Renal cortex interstitium (tissue), 11 donors: Measurements from ENCODE around the gene FPR1. TPM values are rescaled to one million over a fixed set of nuclear protein-coding genes. Genes with fewer than 3 reads are reported as not detected.
"Not testable (repeated sequence)": the region's sequence is repeated elsewhere in the genome, so short reads cannot be mapped to it uniquely, and the experiment has no call there.

ENCODE experiments used
- DNase-seq, 11 donors: peaks; one replicate each; pipeline ENCODE4 v3.0.0-alpha.2; 2013; ENCODE audit warnings: low read depth in 9 of 11, low spot score in 4 of 11; ENCODE audit errors: extremely low read depth in 1 of 11
- polyA plus RNA-seq, 3 donors: library from polyadenylated mRNA; unstranded; fragments of 120-200 nt; gene quantifications; one replicate each; pipeline ENCODE4 v1.2.1, GENCODE V29; 2013; ENCODE audit not compliant: insufficient read length in 3 of 3

Gene FPR1
- polyA plus RNA-seq, 3 donors = 1.2 to 5.0 (median 1.5) TPM

DNA sequence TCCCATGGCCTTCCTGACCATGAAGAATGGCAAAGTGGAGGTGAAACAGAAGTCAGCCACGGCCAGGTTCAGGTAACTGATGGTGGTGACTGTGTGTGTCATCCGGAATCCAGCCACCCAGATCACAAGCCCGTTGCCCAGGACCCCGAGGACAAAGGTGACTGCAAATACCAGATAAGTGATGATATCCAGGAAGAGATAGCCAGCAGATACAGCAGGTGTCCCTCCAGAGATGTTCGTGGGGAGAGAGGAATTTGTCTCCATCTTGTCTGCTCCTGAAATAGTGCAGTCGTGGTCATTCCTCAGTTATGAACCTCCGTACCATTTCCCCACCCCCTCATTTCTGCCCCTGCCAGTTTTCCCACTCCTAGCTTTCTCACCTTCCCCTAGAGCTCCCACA, 4.9 kb downstream of the FPR1 start:
- no peak for DNase-seq

DNA sequence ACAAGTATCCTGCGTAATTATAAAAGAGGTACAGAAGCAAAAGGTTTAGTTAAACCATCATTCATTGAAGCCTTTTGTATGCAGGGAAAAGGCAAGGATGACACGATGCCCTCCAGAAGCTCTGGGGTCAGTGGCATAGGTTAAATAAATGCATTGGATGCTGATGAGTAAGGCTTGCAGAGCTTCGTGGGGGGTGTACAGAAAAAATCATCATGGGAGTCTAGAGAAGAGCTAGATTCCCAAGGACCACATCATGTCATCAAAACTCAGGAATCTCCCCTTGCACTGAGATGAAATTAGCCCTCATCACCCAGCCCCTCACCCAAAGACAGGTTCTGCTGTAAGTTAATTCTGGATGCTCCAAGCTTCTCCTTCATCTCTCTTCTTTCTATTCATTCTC, 8.3 kb downstream of the FPR1 start:
- DNase-seq = no peak

DNA sequence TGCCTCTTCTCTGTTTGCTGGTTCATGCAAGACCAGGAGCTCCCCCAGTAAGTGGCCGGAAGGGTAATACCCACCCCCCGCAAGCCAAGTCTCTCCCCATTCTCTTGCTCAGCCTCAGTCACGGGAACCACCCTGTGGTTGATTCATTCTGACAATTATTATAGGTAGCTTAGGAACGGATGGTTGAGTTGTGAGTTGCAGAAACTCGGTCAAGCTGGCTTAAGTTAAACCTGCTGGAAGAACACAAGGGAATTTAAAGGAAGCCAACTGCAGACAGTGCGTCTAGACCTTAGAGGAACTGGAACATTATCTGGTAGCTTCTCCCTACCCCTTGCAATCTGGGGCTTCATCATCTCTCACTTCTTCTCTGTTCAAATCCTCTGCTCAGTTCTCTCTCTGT, 8.9 kb downstream of the FPR1 start:
- DNase-seq = no peak

DNA sequence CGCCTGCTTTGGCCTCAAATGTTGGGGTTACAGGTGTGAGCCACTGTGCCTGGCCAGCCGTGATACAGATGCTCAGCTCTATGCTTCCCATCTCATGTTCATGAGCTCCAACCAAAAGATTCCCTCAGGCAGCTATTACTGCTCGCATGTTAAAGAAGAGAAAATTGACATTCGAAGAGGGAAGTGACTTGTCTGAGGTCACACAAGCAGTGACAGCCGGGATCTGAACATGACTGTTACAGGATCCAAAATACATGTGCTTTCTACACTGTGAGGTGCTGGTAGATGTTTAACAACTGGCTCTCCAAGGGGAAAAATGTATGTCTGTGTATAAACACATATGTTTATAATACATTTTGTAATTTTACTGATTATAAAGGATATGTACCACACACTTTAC, 11.3 kb downstream of the FPR1 start:
- DNase-seq = no peak

DNA sequence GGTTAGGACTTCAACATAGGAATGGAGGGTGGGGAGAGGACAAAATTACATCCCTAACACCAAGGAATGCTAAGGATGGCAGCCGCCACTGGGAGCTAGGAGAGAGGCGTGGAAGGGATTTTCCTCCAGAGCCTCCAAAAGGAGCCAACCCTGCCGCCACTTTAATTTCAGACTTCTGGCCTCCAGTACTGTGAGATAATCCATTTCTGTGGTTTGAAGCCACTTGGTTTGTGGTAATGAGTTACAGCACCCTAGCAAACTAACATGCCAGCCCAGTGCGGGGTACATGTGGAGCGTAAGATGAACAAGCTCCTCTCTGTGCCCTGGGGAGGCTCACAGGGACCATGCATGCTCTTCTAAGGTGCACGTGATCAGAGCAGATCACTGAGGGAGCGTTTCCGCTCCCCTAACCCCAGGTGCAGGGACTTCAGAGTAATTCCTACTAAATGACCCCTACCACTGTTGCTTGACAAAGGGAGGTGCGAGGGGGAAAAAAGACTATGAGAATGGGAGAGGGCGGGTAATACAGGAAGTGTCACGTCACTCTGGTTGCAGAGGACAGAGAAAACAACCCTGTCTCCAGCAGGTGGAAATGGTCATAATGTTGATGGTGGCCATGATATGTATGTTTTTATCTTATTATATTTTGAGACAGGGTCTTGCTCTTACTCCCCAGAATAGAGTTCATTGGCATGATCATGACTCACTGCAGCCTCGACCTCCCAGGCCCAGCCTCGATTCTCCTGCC, 12.0 kb downstream of the FPR1 start:
- no peak for DNase-seq

DNA sequence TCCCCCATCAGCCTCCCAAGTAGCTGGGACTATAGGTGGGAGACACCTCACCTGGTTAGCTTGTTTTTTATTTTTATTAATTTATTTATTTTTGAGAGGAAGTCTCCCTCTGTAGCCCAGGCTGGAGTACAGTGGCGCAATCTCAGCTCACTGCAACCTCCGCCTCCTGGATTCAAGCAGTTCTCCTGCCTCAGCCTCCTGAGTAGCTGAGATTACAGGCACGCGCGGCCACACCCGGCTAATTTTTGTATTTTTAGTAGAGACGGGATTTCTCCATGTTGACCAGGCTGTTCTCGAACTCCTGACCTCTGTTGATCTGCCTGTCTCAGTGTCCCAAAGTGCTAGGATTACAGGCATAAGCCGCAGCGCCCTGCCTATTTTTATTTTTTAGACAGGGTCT, 13.2 kb downstream of the FPR1 start:
- DNase-seq = not testable (repeated sequence)

DNA sequence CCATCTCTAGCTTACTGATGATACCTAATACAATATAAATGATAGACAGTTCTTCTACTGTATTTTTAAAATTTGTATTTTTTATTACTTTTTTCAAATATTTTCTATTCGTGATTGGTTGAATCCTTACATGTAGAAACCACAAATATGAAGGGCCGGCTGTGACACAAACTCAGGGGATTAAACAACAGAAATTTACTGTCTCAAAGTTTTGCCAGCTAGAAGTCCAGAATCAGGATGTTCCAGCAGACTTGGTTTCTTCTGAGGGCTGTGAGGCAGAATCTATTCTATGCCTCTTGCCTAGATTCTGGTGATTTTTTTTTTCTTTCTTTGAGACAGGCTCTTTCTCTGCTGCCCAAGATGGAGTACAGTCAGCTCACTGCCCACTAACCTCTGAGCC, 13.8 kb downstream of the FPR1 start:
- no peak for DNase-seq

DNA sequence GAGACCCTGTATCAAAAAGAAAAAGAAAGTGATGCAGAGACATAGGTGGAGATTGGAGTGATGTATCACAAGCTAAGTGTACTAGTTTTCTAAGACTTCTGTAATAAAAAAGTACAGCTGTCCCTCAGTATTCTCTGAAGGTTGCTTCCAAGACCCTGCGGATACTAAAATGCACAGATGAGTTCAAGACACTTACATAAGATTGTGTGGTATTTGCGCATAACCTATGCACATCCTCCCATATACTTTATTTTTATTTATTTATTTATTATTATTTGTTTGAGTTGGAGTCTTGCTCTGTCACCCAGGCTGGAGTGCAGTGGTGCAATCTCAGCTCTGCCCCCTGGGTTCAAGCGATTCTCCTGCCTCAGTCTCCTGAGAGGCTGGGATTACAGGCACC, 14.3 kb downstream of the FPR1 start:
- no peak for DNase-seq

DNA sequence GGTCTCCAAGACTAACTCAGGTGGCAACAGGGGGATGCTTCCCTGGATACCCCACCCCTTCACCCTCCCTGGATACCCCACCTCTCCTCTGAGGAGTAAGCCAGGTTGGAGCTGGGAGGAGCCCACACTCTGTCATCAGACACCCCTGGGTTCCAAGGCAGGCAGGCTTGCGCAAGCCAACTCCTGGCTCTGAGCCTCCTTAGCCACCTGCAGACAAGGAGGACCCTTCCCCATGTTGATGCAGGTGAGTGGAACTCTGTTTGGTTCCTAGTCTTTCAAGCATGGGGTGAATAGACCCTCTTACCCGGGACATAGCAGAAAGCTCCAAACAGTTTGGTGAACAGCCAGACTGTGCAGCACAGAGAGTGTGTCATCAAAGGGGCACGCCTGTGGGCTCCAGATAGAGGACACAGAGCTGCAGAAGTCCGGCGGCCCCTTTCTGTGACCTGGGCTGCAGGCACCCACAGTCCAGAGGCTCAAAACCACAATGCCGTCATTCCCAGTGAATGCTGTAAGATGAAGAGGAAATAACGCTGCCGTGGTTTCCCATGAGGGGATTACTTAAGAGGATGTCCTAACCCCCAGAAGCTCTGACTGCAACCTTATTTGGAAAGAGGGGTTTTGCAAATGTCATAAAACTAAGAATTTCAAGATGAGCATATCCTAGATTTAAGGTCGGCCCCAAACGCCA, 15.8 kb downstream of the FPR1 start:
- DNase-seq = no peak

DNA sequence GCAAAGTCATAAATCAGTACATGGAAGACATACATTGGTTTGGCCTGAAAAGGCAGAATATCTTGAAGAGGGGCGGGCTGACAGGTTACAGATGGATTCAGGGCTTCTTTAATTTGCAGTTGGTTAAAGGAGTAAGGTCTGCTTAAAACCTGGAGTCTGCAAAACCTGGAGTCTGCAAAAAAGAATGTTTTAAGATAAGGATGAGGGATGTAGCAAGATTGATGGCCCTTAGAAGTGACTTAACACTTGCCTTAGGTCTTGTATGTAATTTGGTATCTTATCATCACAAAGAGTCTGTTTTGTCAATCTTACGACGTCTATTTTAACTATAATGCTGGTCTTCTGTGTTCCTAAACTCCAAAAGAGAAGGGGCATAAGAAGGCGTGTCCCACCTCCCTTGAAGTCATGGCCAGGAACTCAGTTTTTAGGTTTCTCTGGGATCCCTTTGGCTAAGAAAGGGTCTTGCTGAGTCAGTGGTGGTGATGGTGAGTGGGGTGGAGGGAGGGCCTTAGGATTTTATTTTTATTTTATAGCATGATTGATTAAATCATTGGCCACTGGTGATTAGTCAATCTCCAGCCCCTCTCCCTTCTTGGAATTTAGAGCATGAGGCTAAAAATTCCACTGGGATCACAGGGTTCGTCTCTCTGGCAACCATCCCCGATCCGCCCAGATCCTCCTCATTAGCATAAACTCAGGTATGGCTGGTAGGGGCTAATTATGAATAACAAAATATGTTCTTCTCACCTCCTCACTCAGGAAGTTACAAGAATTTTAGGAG, 17.7 kb downstream of the FPR1 start:
- DNase-seq = no peak

DNA sequence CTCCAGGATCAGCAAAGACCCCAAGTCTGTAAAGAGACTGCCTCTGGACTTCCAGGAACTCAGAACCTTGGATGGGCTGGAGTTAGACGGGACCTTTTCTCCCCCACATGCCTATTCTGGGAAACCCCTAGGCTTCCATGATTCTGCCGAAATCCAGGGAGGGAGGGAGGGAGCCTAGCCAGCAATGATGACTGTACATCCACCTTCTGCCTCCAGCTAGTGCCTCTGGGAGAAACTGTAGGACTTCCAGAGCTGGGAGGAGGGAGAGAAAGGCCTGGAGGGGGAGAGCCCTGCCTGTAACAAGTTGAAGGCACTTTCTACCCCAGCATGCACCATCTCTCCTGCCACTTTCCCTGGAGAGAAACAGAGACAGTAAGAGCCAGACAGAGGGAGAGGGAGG, 21.9 kb downstream of the FPR1 start:
- DNase-seq = no peak

DNA sequence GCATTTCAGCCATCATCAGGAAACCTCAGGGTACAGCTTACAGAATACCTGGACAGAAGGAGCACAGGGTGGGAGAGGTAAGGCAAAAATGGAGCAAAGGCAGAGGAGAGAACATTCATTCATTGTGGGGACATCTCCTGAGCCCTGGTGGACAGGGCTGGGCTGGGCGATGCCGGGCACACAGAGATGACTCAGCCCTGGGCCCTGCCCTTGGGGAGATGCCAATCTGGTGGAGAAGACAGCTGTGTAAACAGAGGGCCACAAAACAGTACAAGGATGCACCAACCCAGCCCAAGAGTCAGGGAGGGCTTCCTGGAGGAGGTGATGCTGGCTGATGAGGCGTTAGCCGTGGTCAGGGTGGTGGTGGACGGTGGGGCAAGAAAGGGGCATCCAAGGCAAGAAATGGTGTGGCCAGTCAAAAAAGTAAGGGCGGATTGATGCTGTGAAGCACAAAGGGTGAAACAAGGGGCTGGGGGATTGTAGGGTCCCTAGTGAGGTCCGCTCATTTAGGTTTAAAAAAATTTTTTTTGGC, 24.3 kb downstream of the FPR1 start:
- no peak for DNase-seq

DNA sequence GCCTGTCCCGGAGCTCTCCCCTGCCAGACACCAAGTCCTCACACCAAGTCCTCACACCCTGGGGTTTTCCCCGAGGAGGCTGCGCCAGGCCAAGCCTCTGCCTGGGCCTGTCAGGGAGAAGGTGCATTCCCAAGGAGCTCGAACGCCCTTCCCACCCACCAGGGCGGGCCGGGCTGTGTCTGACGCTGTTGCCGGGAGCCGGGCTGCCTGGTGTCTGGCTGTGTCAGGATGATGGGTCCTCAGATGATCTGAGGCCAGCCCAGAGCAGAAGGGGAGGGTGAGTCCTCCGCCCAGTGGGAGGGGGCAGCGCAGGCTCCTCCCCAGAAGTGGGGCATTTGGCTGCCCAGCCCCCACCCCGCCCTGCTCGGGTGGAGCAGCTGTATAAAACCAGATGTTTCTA, 25.6 kb downstream of the FPR1 start:
- no peak for DNase-seq

DNA sequence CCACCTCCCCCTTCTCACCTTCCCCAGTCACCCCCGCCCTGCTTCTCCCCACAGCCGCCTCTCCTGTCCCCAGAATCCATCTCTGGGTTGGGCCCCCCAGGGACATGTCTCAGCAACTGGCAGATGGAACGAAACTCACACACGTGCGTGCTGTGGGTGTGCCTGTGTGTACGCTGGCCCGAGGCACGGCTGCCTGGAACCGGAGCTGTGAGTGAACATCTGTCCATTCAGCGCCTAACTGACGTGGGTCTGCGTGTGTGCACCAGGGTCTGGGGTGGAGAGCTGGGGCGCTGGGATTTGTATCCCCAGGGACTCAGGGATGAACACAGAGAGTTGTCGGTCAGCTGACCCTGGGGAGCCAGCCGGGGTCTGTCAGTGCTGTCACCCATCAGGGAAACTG, 27.1 kb downstream of the FPR1 start:
- no peak for DNase-seq

DNA sequence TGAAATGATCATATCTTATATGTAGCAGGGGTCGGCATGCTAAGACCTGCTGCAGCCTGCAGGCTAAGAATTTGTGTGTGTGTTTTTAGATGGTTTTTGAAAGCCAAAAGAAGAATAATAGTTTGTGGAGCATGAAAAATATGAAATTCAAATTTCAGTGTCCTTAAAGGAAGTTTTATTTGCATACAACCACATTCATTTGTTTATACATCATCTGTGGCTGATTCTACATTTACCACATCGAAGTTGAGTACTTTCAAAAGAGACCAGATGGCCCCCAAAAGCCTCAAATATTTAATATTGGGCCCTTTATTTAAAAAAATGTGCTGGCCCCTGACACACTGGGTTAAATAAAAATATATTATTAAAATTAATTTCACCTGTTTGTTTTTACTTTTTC, 29.2 kb downstream of the FPR1 start:
- DNase-seq = no peak

DNA sequence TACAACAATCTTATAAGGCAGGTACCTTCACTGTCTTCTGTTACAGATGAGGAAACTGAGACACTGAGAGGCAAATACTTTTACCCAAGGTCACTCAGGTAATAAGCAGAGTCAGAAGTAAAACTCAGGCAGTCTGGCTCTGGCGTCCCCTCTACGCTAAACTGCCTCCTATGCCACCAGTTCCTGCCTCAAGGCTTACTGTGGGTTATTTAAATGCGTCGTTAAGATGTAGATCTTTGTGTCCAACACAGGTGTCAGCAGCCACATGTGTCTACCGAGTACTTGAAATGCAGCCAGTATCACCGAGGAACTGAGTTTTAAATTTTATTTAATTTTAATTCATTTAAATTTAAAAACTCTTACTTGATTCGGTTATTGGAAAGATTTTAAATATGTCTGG, 29.8 kb downstream of the FPR1 start:
- DNase-seq = no peak

DNA sequence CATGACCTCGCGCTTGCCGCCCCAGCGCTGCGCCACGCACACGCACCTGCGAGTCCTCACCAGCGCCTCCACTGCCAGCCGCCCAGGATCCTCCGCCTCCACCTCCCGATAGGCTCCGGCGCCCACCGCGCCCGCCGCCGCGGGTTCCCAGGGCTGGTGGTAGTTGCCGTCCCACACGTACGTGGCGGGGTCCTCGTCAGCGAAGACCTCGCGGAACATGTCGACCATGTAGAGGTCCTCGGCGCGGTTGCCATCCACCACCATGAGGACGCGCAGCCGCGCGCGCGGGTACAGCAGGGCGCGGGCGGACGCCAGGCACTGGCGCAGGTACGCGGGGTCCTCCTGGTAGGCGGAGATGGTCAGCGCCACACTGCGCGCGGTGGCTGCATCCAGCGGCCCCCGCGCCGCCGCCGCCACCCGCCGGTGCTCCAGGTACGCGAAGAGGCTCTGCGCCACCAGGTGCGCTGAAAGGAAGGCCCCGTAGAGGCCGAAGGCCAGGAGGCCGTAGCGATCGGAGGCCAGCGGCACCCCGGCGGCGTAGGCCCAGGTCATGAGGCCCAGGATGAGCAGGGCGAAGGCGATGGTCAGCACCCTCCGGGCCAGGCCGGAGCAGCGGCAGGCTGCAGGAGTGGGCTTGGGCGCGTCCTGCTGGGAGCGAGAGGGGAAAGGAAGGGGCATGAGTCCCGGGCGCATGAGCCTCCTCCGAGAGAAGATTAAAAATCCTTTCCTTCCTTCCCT, 32.3 kb downstream of the FPR1 start:
- no peak for DNase-seq

DNA sequence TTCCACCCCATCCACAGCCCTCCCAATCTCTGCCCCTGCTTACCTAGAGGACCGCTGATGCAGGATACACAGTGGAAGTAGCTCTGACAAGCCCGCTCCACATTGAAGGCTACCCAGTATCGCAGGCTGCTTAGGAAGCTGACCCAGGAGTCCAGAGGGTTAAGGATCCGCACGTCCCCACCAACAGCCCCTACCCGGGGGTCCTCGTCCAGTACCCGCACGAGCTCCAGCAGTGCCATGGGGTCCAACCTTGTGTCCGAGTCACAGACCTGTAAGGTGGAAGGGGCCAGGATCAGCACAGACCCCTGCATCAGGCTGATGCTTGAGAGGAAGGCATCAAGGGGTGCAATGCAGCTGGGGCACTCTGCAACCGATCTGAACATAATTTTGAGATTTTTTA, 34.8 kb downstream of the FPR1 start:
- no peak for DNase-seq

DNA sequence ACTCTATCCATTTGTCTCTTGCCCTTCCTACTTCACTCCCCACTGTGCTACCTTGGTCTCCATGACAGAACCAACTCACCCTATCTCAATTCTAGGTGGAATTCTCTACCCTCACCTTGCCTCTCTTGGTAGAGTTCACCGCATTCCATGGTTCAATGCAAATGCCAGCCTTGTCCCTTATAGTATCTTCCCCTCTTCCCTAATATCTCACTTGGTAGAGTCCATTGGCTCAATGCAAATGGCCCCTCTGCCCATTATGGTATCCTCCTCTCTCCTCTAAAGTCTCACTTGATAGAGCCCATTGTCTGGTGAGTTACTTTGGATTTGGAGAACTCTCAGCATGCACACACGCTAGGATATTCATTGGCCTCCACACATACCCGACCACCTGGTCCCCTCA, 35.8 kb downstream of the FPR1 start:
- DNase-seq = no peak
